D721Med (cell line): Measurements from ENCODE around the gene SUGCT.

Source experiments
- DNase-seq: peaks from one replicate; pipeline ENCODE4 v3.0.0; 2011; ENCODE audit warnings: low spot score; ENCODE audit not compliant: insufficient read length
- FAIRE-seq: peaks from 2 replicates; lab custom pipeline; 2011; peaks lifted over from hg19 to GRCh38; lab: Jason Lieb, UNC
- CTCF ChIP-seq: IDR thresholded peaks from 2 replicates; pipeline ENCODE4 v1.5.1; 2012; ENCODE audit warnings: mild to moderate bottlenecking, control low read depth; ENCODE audit not compliant: insufficient read depth; ENCODE audit errors: missing control alignments

SUGCT gene

DNA sequence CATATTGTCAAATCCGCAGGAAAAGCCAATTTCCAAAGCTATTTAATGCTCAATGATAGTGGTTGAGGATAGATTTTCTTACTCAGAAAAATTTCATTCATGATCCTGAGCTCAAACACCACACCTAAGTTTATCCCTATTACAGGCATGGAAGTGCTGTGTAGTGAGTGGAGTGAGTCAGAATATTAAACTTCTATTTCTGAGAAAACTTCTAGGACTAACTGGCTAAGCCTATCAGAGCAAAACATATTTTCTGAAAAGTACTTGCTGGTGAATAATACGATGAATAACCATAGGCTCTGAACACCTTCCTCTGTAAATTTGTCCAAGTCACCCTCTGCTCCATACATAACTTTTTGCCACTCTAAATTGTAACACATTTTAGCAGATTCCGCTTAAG lies 221.5 kb downstream of the SUGCT start:
- TF ChIP-seq CTCF: no peak
- no peak for FAIRE-seq
- no peak for DNase-seq

GRCh38 chr7:40356871-40357709 lies 222.3 kb downstream of the SUGCT start:
- no peak for DNase-seq
- peak; percentile 6 for FAIRE-seq
- no peak for TF ChIP-seq CTCF

DNA sequence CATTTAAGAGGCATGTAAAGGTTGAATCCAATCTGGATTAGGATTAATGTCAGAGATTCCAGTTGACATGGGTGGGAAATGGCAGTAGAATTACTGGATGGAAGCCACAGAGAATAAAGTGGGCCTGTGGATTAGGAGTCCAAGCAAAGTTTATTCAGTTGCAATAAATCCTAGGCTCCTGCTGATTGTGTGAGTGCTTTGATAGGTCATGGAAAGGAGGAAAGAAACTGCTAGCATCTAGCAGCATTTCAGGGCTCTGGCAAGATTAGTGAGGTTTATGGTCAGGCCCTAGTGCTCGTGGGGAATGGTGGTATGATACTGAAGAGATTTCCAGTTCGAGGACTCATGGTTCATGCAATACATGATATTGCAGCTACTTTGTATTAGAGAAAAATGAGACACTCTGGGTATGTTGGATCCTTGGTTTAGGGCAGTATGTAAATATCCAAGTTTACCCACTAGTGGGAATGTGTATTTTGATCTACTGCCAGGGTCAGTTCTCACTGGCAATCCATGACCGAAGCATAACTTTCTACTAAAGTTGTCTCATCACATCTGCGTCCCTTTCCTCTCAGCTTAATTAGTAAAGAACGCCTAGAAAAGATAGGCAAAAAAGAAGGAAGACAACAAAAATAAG lies 235.0 kb downstream of the SUGCT start:
- no peak for TF ChIP-seq CTCF
- DNase-seq: no peak
- FAIRE-seq: no peak

DNA sequence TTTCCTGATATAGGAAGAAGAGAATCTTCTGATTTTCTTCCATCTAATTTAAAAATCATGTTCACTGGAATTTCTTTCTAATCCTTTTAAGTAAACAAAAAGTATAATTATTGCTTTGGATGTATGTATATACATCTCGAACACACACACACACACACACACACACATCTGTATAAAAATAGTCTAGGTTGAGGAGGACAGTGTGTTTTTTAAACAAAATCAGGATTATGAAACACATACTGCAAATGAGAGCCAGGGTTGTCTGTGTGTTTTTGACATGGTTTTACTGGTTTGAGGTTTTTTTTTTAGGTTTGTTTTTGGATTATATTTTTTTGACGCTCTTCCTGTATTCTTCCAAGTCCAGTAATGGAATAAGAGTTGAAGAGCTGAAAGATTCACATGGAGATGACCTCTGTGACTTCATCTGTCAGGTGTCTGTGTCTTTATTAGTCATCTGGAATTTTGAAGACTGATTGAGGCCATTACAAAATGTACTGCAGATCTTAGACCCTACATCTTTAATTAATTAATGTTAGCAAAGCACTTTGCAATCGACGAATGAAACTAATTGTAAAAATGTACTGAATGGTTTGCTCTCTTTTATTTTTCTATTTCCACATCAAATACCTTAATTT lies 237.1 kb downstream of the SUGCT start:
- TF ChIP-seq CTCF: no peak
- no peak for DNase-seq
- FAIRE-seq: no peak

DNA sequence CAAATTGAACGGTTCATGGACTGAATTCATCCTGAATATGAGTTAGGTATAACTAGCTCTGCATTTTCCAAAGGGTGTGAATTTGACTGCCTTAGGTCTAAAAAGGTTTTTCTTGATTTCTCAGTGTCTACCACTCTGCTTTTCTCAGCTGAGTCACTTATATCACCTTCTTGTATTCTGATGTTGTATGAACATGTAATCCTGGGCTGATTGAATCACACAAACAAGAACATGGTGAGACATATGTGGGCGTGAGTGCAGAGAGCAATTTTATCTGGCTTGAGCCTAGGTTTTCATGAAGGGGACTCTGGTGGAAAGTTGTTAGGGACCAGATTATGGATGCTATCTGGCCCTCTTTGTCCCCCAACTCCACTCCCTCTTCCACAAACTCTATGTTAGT lies 239.8 kb downstream of the SUGCT start:
- FAIRE-seq: no peak
- DNase-seq: no peak
- no peak for TF ChIP-seq CTCF

- FAIRE-seq (no peak), DNase-seq (no peak)
- no peak for TF ChIP-seq CTCF
These were observed 245.3 kb downstream of the SUGCT start for GRCh38 chr7:40380111-40380510.
